ENCODE data around the gene GIPC1.

- TF ChIP-seq CTCF (conservative IDR thresholded peaks at IDR 0.05 in 1 of 2, IDR thresholded peaks at IDR 0.05 in 1 of 2; ENCODE audit: low read depth in 1 of 2, low read length in 2 of 2) (no peak), EZH2 (IDR thresholded peaks at IDR 0.05; ENCODE audit: low read length, missing control alignments) (no peak)
Measured at GRCh38 chr19:14433554-14434501, 62.1 kb downstream of the GIPC1 start.
